ENCODE data around the gene KIF3B.
"Not testable (repeated sequence)": the region's sequence is repeated elsewhere in the genome, so short reads cannot be mapped to it uniquely, and the experiment has no call there.

Gene KIF3B

DNA sequence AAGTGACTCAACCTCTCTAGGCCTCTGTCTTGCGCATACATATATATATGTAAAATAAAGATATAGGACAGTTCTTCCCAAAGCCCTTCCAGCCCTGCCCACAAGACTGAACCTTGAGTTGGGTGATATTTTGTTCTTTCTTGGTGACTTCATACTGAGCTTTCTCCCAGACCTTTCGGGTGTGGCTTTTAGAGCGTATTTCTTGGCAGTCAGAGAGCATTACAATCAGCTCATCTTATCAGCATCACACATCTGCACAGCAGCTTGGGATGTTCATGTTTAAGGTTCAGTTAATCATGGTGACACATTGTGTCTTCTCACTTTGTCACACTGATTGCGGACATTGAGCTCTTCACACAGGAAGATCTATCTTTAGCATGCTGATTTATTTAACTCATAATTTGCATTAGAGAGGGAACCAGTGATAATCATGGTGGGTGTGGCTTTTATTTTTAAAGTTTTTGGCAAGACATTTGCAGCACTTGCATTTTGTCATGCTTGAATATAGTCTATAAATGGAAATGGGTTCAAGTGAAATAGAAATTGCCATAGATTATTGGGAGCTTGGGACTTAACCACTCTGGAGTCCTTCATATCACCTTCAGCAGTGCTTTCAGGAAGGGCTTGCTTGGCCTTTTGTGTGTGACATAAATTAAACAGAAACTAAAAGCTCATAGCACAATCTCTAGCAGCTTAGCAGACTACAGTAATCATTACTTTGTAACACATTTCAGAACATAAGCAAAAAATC is 8.3 kb downstream of the KIF3B start:
- peaks cover 2% of the 10 kb centered on the region for H3K36me3 ChIP-seq (ENCODE audit: insufficient read depth, low read length)
- peaks cover 6% of the 10 kb centered on the region for H3K4me1 ChIP-seq (ENCODE audit: control insufficient read depth, insufficient read depth, low read length)
- no peak overlapping the region for H3K9ac ChIP-seq (ENCODE audit: low read depth, low read length)
- H3K4me3 ChIP-seq (ENCODE audit: low read length): no peak overlapping the region
- no peaks in the 10 kb centered on the region for H3K9me3 ChIP-seq (replicated peaks; ENCODE audit: low read length)
- no peaks in the 10 kb centered on the region for H3K27me3 ChIP-seq (ENCODE audit: control insufficient read depth, insufficient read depth, low read length)
- no peak overlapping the region for H3K4me2 ChIP-seq (ENCODE audit: low read length)

DNA sequence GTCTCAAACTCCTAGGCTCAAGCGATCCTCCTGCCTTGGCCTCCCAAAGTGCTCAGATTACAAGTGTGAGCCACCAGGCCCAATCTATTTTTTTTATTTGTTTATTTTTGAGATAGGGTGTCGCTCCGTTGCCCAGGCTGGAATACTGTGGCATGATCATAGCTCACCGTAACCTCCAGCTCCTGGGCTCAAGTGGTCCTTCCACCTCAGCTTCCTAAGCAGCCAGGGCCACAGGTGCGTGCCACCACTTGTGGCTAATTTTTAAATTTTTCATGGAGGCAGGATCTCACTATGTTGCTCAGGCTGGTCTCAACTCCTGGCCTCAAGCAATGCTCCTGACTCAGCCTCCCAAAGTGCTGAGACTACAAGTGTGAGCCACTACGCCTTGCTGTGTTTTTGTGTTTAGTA is 9.8 kb downstream of the KIF3B start:
- H3K27me3 ChIP-seq (ENCODE audit: control insufficient read depth, insufficient read depth, low read length): no peaks in the 10 kb centered on the region
- no peak overlapping the region for H3K4me2 ChIP-seq (ENCODE audit: low read length)
- H3K4me1 ChIP-seq (ENCODE audit: control insufficient read depth, insufficient read depth, low read length): peaks cover 6% of the 10 kb centered on the region
- no peak overlapping the region for H3K9ac ChIP-seq (ENCODE audit: low read depth, low read length)
- H3K9me3 ChIP-seq (replicated peaks; ENCODE audit: low read length): no peaks in the 10 kb centered on the region
- no peak overlapping the region for H3K4me3 ChIP-seq (ENCODE audit: low read length)
- no peaks in the 10 kb centered on the region for H3K36me3 ChIP-seq (ENCODE audit: insufficient read depth, low read length)

DNA sequence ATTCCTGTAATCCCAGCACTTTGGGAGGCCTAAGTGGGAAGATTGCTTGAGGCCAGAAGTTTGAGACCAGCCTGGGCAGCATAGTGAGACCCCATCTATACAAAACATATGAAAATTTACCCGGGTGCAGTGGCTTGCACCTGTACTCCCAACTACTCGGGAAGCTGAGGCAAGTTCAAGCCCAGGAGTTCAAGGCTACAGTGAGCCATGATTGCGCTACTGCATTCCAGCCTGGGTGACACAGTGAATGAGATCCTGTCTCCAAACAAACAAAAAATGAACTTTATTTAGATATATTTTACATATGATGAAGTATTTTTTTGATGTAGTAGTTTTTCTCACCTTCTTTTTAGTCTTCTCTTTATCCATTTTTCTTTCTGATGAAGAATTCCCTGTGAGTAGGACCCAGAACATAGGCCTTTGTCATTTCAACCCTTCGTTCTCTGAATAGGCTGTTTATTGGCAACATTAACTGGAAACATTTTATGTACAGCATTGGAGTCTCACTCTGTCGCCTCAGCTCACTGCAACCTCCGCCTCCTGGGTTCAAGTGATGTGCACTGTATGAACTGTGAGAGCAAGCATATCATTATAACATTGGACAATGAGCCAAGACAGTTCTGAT is 10.9 kb downstream of the KIF3B start:
- Histone ChIP-seq H3K36me3 (ENCODE audit: insufficient read depth, low read length) (no peaks in the 10 kb centered on the region), H3K9ac (ENCODE audit: low read depth, low read length) (no peak overlapping the region), H3K4me2 (ENCODE audit: low read length) (no peak overlapping the region), H3K4me3 (ENCODE audit: low read length) (no peak overlapping the region), H3K9me3 (replicated peaks; ENCODE audit: low read length) (no peaks in the 10 kb centered on the region), H3K4me1 (ENCODE audit: control insufficient read depth, insufficient read depth, low read length) (peaks cover 6% of the 10 kb centered on the region), H3K27me3 (ENCODE audit: control insufficient read depth, insufficient read depth, low read length) (no peaks in the 10 kb centered on the region)

DNA sequence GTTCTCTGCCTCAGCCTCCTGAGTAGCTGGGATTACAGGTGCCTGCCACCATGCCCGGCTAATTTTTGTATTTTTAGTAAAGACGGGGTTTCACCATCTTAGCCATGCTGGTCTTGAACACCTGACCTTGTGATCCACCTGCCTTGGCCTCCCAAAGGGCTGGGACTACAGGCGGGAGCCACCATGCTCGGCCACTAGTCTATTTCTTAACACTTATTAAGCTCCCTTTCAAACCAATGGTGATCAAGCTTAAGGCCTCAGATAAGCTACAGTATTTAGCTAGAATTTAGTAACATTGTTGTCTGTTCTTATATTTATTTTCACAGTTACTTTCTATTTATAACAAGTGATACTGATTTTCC is 11.8 kb downstream of the KIF3B start:
- not testable (repeated sequence) for H3K4me1 ChIP-seq (ENCODE audit: control insufficient read depth, insufficient read depth, low read length); H3K36me3 ChIP-seq (ENCODE audit: insufficient read depth, low read length); H3K4me3 ChIP-seq (ENCODE audit: low read length); H3K9ac ChIP-seq (ENCODE audit: low read depth, low read length); H3K4me2 ChIP-seq (ENCODE audit: low read length); H3K27me3 ChIP-seq (ENCODE audit: control insufficient read depth, insufficient read depth, low read length); H3K9me3 ChIP-seq (replicated peaks; ENCODE audit: low read length)

DNA sequence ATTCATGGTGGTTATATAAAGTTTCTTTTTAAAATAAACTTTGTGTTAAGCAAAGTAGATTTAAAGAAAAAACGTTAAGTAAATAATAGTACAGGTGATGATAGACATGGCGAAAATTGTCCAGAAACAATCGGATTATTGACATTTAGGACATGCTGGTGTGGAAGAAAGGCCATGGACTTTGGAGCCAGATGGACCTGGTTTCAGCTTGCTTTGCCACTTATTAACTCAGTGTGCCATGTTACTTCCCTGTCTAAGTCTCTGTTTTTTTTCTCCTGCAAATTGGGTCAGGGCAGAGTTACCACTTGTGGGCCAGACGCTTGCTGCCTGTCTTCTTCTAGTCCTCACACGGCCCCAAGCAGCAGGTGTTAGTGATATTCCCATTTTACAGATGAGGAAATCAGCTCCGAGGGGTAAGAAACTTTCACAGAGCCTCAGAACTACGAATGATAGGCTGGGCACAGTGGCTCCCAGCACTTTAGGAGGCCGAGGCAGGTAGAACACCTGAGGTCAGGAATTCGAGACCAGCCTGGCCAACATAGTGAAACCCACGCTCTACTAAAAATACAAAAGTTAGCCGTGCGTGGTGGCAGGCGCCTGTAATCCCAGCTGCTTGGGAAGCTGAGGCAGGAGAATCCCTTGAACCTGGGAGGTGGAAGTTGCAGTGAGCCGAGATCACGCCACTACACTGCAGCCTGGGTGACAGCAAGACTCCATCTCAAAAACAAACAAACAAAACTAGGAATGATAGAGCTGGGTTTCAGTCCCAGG is 12.4 kb downstream of the KIF3B start:
- H3K36me3 ChIP-seq (ENCODE audit: insufficient read depth, low read length): no peaks in the 10 kb centered on the region
- no peaks in the 10 kb centered on the region for H3K27me3 ChIP-seq (ENCODE audit: control insufficient read depth, insufficient read depth, low read length)
- peaks cover 6% of the 10 kb centered on the region for H3K4me1 ChIP-seq (ENCODE audit: control insufficient read depth, insufficient read depth, low read length)
- H3K4me2 ChIP-seq (ENCODE audit: low read length): no peak overlapping the region
- H3K9ac ChIP-seq (ENCODE audit: low read depth, low read length): no peak overlapping the region
- H3K4me3 ChIP-seq (ENCODE audit: low read length): no peak overlapping the region
- no peaks in the 10 kb centered on the region for H3K9me3 ChIP-seq (replicated peaks; ENCODE audit: low read length)

DNA sequence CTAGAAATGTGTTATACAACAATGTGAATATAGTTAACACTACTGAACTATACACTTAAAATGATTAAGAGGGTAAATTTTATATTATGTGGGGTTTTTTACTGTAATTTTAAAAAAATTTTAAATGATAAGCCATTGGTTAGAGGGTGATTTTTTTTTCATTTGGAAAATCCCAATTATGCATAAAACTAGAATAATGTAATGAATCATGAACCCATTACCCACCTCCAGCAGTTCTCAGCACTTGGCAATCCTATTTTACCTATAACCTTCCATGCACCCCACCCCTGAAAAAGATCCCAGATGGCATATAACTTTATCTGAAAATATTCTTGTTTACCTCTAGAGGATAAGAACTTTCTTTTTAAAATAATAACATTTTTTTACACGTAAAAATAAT is 13.7 kb downstream of the KIF3B start:
- Histone ChIP-seq H3K36me3 (ENCODE audit: insufficient read depth, low read length) (no peaks in the 10 kb centered on the region), H3K4me3 (ENCODE audit: low read length) (no peak overlapping the region), H3K9ac (ENCODE audit: low read depth, low read length) (no peak overlapping the region), H3K9me3 (replicated peaks; ENCODE audit: low read length) (no peaks in the 10 kb centered on the region), H3K27me3 (ENCODE audit: control insufficient read depth, insufficient read depth, low read length) (no peaks in the 10 kb centered on the region), H3K4me1 (ENCODE audit: control insufficient read depth, insufficient read depth, low read length) (no peaks in the 10 kb centered on the region), H3K4me2 (ENCODE audit: low read length) (no peak overlapping the region)

DNA sequence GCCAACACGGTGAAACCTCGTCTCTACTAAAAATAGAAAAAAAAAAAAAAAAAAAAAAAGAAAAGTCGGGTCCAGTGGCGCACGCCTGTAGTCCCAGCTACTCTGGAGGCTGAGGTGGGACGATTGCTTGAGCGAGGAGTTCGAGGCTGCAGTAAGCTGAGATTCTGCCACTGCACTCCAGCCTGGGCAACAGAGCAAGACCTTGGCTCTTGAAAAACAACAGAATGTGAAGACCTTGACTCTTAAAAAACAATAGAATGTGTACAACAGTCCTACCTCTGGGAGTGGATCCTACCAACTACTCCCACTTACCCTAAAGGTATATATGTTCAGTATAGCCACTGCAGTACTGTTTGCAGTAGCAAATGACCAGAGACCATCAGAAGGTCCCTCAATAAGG is 15.1 kb downstream of the KIF3B start:
- no peaks in the 10 kb centered on the region for H3K27me3 ChIP-seq (ENCODE audit: control insufficient read depth, insufficient read depth, low read length)
- H3K9me3 ChIP-seq (replicated peaks; ENCODE audit: low read length): no peaks in the 10 kb centered on the region
- no peak overlapping the region for H3K9ac ChIP-seq (ENCODE audit: low read depth, low read length)
- peaks cover 4% of the 10 kb centered on the region for H3K4me1 ChIP-seq (ENCODE audit: control insufficient read depth, insufficient read depth, low read length)
- H3K4me2 ChIP-seq (ENCODE audit: low read length): no peak overlapping the region
- H3K36me3 ChIP-seq (ENCODE audit: insufficient read depth, low read length): no peaks in the 10 kb centered on the region
- H3K4me3 ChIP-seq (ENCODE audit: low read length): no peak overlapping the region

DNA sequence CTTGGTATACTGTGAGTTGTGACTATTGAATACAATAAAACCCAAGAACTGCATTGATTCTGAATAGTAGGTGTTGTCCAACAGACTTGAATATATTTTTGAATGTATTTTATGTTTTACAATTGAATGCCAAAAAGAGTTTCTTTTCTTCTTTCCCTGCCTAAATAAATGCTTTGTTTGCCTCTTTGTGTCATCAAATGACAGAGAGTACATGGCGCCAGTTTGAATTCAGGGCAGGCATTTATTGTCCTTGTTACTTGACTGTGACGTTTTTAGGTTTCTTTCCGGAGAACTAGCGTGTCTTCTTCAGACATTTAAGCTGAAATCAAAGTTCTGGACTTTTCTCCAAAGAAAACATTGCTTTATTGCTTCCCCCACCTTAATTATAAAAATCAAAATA is 16.6 kb downstream of the KIF3B start:
- Histone ChIP-seq H3K9me3 (replicated peaks; ENCODE audit: low read length) (no peaks in the 10 kb centered on the region), H3K4me2 (ENCODE audit: low read length) (no peak overlapping the region), H3K4me3 (ENCODE audit: low read length) (no peak overlapping the region), H3K36me3 (ENCODE audit: insufficient read depth, low read length) (no peaks in the 10 kb centered on the region), H3K9ac (ENCODE audit: low read depth, low read length) (no peak overlapping the region), H3K27me3 (ENCODE audit: control insufficient read depth, insufficient read depth, low read length) (no peaks in the 10 kb centered on the region), H3K4me1 (ENCODE audit: control insufficient read depth, insufficient read depth, low read length) (peaks cover 4% of the 10 kb centered on the region)

DNA sequence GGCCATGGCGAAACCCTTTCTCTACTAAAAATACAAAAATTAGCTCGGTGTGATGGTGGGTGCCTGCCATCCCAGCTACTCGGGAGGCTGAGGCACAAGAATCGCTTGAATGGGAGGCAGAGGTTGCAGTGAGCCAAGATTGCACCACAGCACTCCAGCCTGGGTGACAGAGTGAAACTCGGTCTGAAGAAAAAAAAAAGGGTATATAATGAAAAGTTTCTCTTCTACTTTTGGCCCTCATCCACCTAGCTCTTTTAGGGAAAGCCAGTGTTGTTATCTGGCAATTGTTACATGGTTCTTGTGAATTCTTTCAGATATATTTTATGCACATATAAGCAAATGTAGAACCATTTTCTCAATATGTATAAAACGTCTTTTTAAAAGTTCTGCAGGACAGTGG is 19.0 kb downstream of the KIF3B start:
- H3K9me3 ChIP-seq (replicated peaks; ENCODE audit: low read length): no peaks in the 10 kb centered on the region
- H3K4me2 ChIP-seq (ENCODE audit: low read length): no peak overlapping the region
- H3K27me3 ChIP-seq (ENCODE audit: control insufficient read depth, insufficient read depth, low read length): no peaks in the 10 kb centered on the region
- no peak overlapping the region for H3K9ac ChIP-seq (ENCODE audit: low read depth, low read length)
- H3K4me1 ChIP-seq (ENCODE audit: control insufficient read depth, insufficient read depth, low read length): peaks cover 4% of the 10 kb centered on the region
- no peaks in the 10 kb centered on the region for H3K36me3 ChIP-seq (ENCODE audit: insufficient read depth, low read length)
- no peak overlapping the region for H3K4me3 ChIP-seq (ENCODE audit: low read length)

DNA sequence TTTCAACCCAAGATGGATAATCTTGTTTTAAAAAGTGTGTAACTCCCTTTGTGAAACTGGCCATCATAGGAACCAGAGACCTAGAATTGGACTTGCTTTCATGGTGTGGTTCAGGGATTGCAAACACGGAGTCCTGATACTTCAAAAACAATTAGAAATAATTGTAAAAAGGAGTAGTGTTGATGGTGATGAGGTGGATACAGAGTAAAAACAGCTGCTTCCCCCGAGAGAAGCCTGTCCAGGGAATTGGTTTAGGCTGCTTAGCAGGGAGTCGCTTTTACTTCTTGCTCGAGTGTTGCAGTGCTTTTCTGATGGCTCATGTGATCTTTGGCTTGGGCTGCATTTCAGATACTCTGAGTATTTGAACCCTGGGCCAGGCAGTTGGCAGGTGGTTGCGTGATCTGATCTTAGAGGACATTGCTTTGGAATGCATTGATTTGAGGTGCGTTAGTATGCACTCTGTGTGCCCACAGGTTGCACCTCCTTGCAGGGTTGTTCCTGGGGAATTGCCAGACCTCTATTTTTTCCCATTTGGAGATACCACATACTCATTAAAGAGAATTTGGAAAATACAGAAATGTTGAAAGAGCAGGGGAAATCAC is 19.5 kb downstream of the KIF3B start:
- H3K27me3 ChIP-seq (ENCODE audit: control insufficient read depth, insufficient read depth, low read length): no peaks in the 10 kb centered on the region
- peak overlapping the region; percentile 9 for H3K4me2 ChIP-seq (ENCODE audit: low read length)
- H3K36me3 ChIP-seq (ENCODE audit: insufficient read depth, low read length): no peaks in the 10 kb centered on the region
- peaks cover 4% of the 10 kb centered on the region for H3K4me1 ChIP-seq (ENCODE audit: control insufficient read depth, insufficient read depth, low read length)
- H3K4me3 ChIP-seq (ENCODE audit: low read length): no peak overlapping the region
- no peak overlapping the region for H3K9ac ChIP-seq (ENCODE audit: low read depth, low read length)
- H3K9me3 ChIP-seq (replicated peaks; ENCODE audit: low read length): no peaks in the 10 kb centered on the region

DNA sequence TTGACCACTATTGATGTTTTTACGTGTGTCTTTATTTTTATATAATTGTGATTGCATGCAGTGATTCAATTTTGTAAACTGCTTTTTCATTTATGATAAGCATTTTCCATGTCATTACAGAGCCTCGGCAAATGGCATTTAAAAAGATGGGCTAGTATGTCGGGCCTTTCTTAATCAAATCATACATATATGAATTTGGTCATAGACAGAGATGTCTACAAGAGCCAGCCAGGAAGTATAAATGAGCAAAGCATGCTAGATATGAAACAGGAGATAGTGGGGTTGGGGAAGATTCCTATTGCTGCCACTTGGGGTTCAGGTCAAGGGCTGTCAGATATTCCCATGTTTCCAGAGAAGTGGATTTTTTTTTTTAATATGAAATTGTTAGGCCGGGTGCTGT is 20.0 kb downstream of the KIF3B start:
- H3K4me3 ChIP-seq (ENCODE audit: low read length): no peak overlapping the region
- H3K9ac ChIP-seq (ENCODE audit: low read depth, low read length): no peak overlapping the region
- H3K4me1 ChIP-seq (ENCODE audit: control insufficient read depth, insufficient read depth, low read length): peaks cover 4% of the 10 kb centered on the region
- no peaks in the 10 kb centered on the region for H3K9me3 ChIP-seq (replicated peaks; ENCODE audit: low read length)
- H3K27me3 ChIP-seq (ENCODE audit: control insufficient read depth, insufficient read depth, low read length): no peaks in the 10 kb centered on the region
- H3K4me2 ChIP-seq (ENCODE audit: low read length): no peak overlapping the region
- H3K36me3 ChIP-seq (ENCODE audit: insufficient read depth, low read length): no peaks in the 10 kb centered on the region

Data from skeletal muscle satellite cell (primary cell).